H9 (cell line): Measurements from ENCODE around the gene SMC3. TPM values are rescaled to one million over a fixed set of nuclear protein-coding genes. Genes with fewer than 3 reads are reported as not detected.

Experiments used
- DNase-seq: peaks from one replicate; pipeline ENCODE4 v3.0.0-alpha.2; 2017
- H2AFZ ChIP-seq: one replicate; pipeline ENCODE4 v1.6.1; 2013; ENCODE audit warnings: mild to moderate bottlenecking, low read length, control low read depth, moderate library complexity
- H2AK5ac ChIP-seq: 2 replicates; pipeline ENCODE4 v1.6.1; 2013; ENCODE audit warnings: low read length, control low read depth, mixed read lengths; ENCODE audit not compliant: insufficient read length
- H2BK120ac ChIP-seq: one replicate; pipeline ENCODE4 v1.6.1; 2013; ENCODE audit warnings: low read depth, mild to moderate bottlenecking, low read length, control low read depth, inconsistent platforms; ENCODE audit not compliant: poor library complexity, severe bottlenecking
- H2BK12ac ChIP-seq: 2 replicates; pipeline ENCODE4 v1.6.1; 2013; ENCODE audit warnings: low read length, control low read depth, mixed read lengths, low read depth; ENCODE audit not compliant: insufficient read length
- H2BK15ac ChIP-seq: 2 replicates; pipeline ENCODE4 v1.6.1; 2013; ENCODE audit warnings: low read depth, low read length, control low read depth
- H2BK20ac ChIP-seq: one replicate; pipeline ENCODE4 v1.6.1; 2013; ENCODE audit warnings: low read depth, mild to moderate bottlenecking, low read length, control low read depth, inconsistent platforms; ENCODE audit not compliant: poor library complexity, severe bottlenecking
- H2BK5ac ChIP-seq: 2 replicates; pipeline ENCODE4 v1.6.1; 2013; ENCODE audit warnings: low read length, control low read depth, mixed read lengths; ENCODE audit not compliant: insufficient read length
- H3K14ac ChIP-seq: 2 replicates; pipeline ENCODE4 v1.6.1; 2013; ENCODE audit warnings: low read length, control low read depth; ENCODE audit not compliant: insufficient read depth
- H3K18ac ChIP-seq: 2 replicates; pipeline ENCODE4 v1.6.1; 2013; ENCODE audit warnings: low read depth, mild to moderate bottlenecking, mixed read lengths, low read length, control low read depth; ENCODE audit not compliant: insufficient read length
- H3K23ac ChIP-seq: 2 replicates; pipeline ENCODE4 v1.6.1; 2013; ENCODE audit warnings: low read length, control low read depth, mixed read lengths, low read depth; ENCODE audit not compliant: insufficient read length
- H3K23me2 ChIP-seq: 2 replicates; pipeline ENCODE4 v1.6.1; 2013; ENCODE audit warnings: low read depth, mild to moderate bottlenecking, mixed read lengths, low read length, control low read depth; ENCODE audit not compliant: insufficient read length, poor library complexity, severe bottlenecking
- H3K27ac ChIP-seq: 2 replicates; pipeline ENCODE4 v1.5.1; 2013; ENCODE audit warnings: low read length, control low read depth, mixed read lengths, low read depth; ENCODE audit not compliant: insufficient read length
- H3K27me3 ChIP-seq: 2 replicates; pipeline ENCODE4 v1.6.1; 2013; ENCODE audit warnings: low read length, control low read depth, inconsistent platforms; ENCODE audit not compliant: insufficient read depth
- H3K4ac ChIP-seq: 2 replicates; pipeline ENCODE4 v1.6.1; 2013; ENCODE audit warnings: low read depth, mild to moderate bottlenecking, control low read depth, inconsistent platforms, low read length, moderate library complexity
- H3K4me1 ChIP-seq: 2 replicates; pipeline ENCODE4 v1.6.1; 2013; ENCODE audit warnings: low read length, control low read depth, inconsistent platforms; ENCODE audit not compliant: insufficient read depth
- H3K4me2 ChIP-seq: 2 replicates; pipeline ENCODE4 v1.6.1; 2013; ENCODE audit warnings: low read length, control low read depth, mixed read lengths; ENCODE audit not compliant: insufficient read length, insufficient read depth
- H3K56ac ChIP-seq: 2 replicates; pipeline ENCODE4 v1.6.1; 2013; ENCODE audit warnings: low read depth, mild to moderate bottlenecking, mixed read lengths, low read length, control low read depth; ENCODE audit not compliant: insufficient read length
- H3K79me1 ChIP-seq: 2 replicates; pipeline ENCODE4 v1.6.1; 2013; ENCODE audit warnings: low read depth, mild to moderate bottlenecking, moderate library complexity, low read length, control low read depth, inconsistent platforms; ENCODE audit not compliant: insufficient read depth, poor library complexity, severe bottlenecking
- H3K79me2 ChIP-seq: 2 replicates; pipeline ENCODE4 v1.6.1; 2013; ENCODE audit warnings: low read length, control low read depth, inconsistent platforms; ENCODE audit not compliant: insufficient read depth
- H3K9ac ChIP-seq: 2 replicates; pipeline ENCODE4 v1.6.1; 2013; ENCODE audit warnings: low read length, control low read depth, mixed read lengths; ENCODE audit not compliant: insufficient read length; ENCODE audit errors: extremely low read depth
- H3K9me3 ChIP-seq: one replicate; pipeline ENCODE4 v1.6.1; 2013; ENCODE audit warnings: low read depth, low read length, inconsistent platforms; ENCODE audit not compliant: control insufficient read depth
- H3T11ph ChIP-seq: one replicate; pipeline ENCODE4 v1.6.1; 2013; ENCODE audit warnings: mild to moderate bottlenecking, low read length, control low read depth, inconsistent platforms
- H4K20me1 ChIP-seq: one replicate; pipeline ENCODE4 v1.6.1; 2013; ENCODE audit not compliant: control insufficient read depth, insufficient read length, insufficient read depth
- H4K5ac ChIP-seq: 2 replicates; pipeline ENCODE4 v1.6.1; 2013; ENCODE audit warnings: low read depth, mild to moderate bottlenecking, mixed read lengths, low read length, control low read depth; ENCODE audit not compliant: insufficient read length
- H4K8ac ChIP-seq: replicated peaks from 2 replicates; pipeline ENCODE4 v1.6.1; 2013; ENCODE audit warnings: low read length, control low read depth, mixed read lengths, low read depth; ENCODE audit not compliant: insufficient read length
- H4K91ac ChIP-seq: 2 replicates; pipeline ENCODE4 v1.6.1; 2013; ENCODE audit warnings: low read depth, mild to moderate bottlenecking, moderate library complexity, mixed read lengths, low read length, control low read depth; ENCODE audit not compliant: insufficient read length
- H3K27ac Mint-ChIP-seq, 3 experiments: 2 replicates in 2 of 3; 3 replicates in 1 of 3; pipeline ENCODE4 v1.8.0; 2020 to 2021; ENCODE audit warnings: mixed read lengths in 3 of 3, mild to moderate bottlenecking in 1 of 3, moderate library complexity in 1 of 3
- H3K27me3 Mint-ChIP-seq: 2 replicates; pipeline ENCODE4 v1.8.0; 2021; ENCODE audit warnings: low read depth, mild to moderate bottlenecking, moderate library complexity, mixed read lengths
- H3K36me3 Mint-ChIP-seq, 3 experiments: 2 replicates in 2 of 3; 3 replicates in 1 of 3; pipeline ENCODE4 v1.8.0; 2020 to 2021; ENCODE audit warnings: low read depth in 3 of 3, mixed read lengths in 3 of 3; ENCODE audit not compliant: insufficient read depth in 1 of 3
- H3K4me1 Mint-ChIP-seq, 2 experiments: 2 replicates each; pipeline ENCODE4 v1.8.0; 2020; ENCODE audit warnings: mixed read lengths in 2 of 2
- H3K4me3 Mint-ChIP-seq, 2 experiments: 2 replicates in 1 of 2; 3 replicates in 1 of 2; pipeline ENCODE4 v1.8.0; 2020 to 2021; ENCODE audit warnings: mild to moderate bottlenecking in 2 of 2, mixed read lengths in 2 of 2, moderate library complexity in 1 of 2
- H3K9me3 Mint-ChIP-seq, 2 experiments: 2 replicates in 1 of 2; 3 replicates in 1 of 2; pipeline ENCODE4 v1.8.0; 2020; ENCODE audit warnings: mild to moderate bottlenecking in 2 of 2, mixed read lengths in 2 of 2, moderate library complexity in 1 of 2
- CTCF ChIP-seq: fragments of 200-600 bp; sonication (generic); conservative IDR thresholded peaks from 3 replicates; pipeline ENCODE4 v1.8.0; 2021; ENCODE audit warnings: antibody characterized with exemption, mild to moderate bottlenecking
- WGBS: extraction: QIAGEN DNeasy Blood & Tissue Kit; methylation state at CpG from one replicate; pipeline ENCODE4 v1.1.7; 2013; ENCODE audit warnings: missing lambda C conversion rate, low lambda C conversion rate, mixed read lengths; ENCODE audit not compliant: insufficient read length; ENCODE audit errors: extremely low coverage; 5-methylcytosine and 5-hydroxymethylcytosine counted together
- total RNA-seq: library from RNA; stranded (reverse); gene quantifications from 2 replicates; pipeline ENCODE4 v1.2.1, GENCODE V29; 2021

The SMC3 gene
- total RNA-seq, 1 experiment from 2014 or later = 82.4 TPM

- Histone ChIP-seq H4K8ac (no peak overlapping the region), H3K27me3 (no peaks in the 10 kb centered on the region), H3K79me2 (no peaks in the 10 kb centered on the region), H3K23me2 (no peaks in the 10 kb centered on the region), H2BK20ac (no peak overlapping the region), H3K9ac (no peak overlapping the region), H3T11ph (no peak overlapping the region), H3K14ac (no peak overlapping the region), H4K20me1 (no peaks in the 10 kb centered on the region), H3K23ac (no peak overlapping the region), H4K91ac (no peak overlapping the region), H3K18ac (no peak overlapping the region), H2BK15ac (no peak overlapping the region), H3K4me2 (no peak overlapping the region), H3K4me1 (peaks cover 8% of the 10 kb centered on the region; the same call in 1 of the 2 replicates), H3K9me3 (no peaks in the 10 kb centered on the region), H2BK120ac (no peak overlapping the region), H3K4ac (no peak overlapping the region), H4K5ac (no peak overlapping the region), H2BK12ac (no peak overlapping the region), H3K27ac (no peak overlapping the region), H3K56ac (no peak overlapping the region), H2AFZ (no peak overlapping the region), H3K79me1 (no peaks in the 10 kb centered on the region), H2BK5ac (no peak overlapping the region), H2AK5ac (no peak overlapping the region)
- Mint-ChIP-seq H3K27me3 (no peaks in the 10 kb centered on the region; the same call in 1 of the 2 replicates), H3K4me3 (no peak overlapping the region), H3K9me3 (no peaks in the 10 kb centered on the region), H3K4me1 (peaks cover 23 to 36% of the 10 kb centered on the region in 2 experiments), H3K36me3 (no peaks in the 10 kb centered on the region), H3K27ac (no peak overlapping the region)
- no CpG with 5 or more reads among the region's 3 CpGs for WGBS
- DNase-seq = no peak
- no peak for TF ChIP-seq CTCF
These were observed 43.2 kb upstream of the SMC3 start for GRCh38 chr10:110524179-110524858.
